CD14-positive monocyte (primary cell): Measurements from ENCODE around the gene WWC2. TPM values are rescaled to one million over a fixed set of nuclear protein-coding genes. Genes with fewer than 3 reads are reported as not detected.

Source experiments
- DNase-seq, 3 donors: peaks; one replicate each; pipeline ENCODE4 v3.0.0-alpha.2; 2011 to 2022
- H2AFZ ChIP-seq: 2 replicates; pipeline ENCODE4 v1.6.0; 2012; ENCODE audit warnings: mild to moderate bottlenecking, low read depth, low read length, inconsistent platforms; ENCODE audit not compliant: insufficient read depth, poor library complexity, severe bottlenecking
- H3K27ac ChIP-seq, 2 donors: 1 replicate in 1 of 2; 2 replicates in 1 of 2; pipeline ENCODE4 v1.5.1; 2012 to 2013; ENCODE audit warnings: low read length in 2 of 2, control low read depth in 1 of 2, inconsistent platforms in 1 of 2, low read depth in 1 of 2, mild to moderate bottlenecking in 1 of 2
- H3K27me3 ChIP-seq, 2 donors: one replicate each; pipeline versions ENCODE4 v1.6.0 to v1.6.1; 2011 to 2013; ENCODE audit warnings: low read length in 2 of 2; ENCODE audit not compliant: control insufficient read depth in 2 of 2, insufficient read depth in 2 of 2
- H3K36me3 ChIP-seq, 2 donors: replicated peaks in 1 of 2; 1 replicate in 1 of 2; 2 replicates in 1 of 2; pipeline versions ENCODE4 v1.5.1 to v1.6.1; 2012 to 2013; ENCODE audit warnings: low read length in 2 of 2, control low read depth in 1 of 2, inconsistent platforms in 1 of 2, mild to moderate bottlenecking in 1 of 2; ENCODE audit not compliant: insufficient read depth in 2 of 2, control insufficient read depth in 1 of 2
- H3K4me1 ChIP-seq, 2 donors: 1 replicate in 1 of 2; 2 replicates in 1 of 2; pipeline versions ENCODE4 v1.5.1 to v1.6.1; 2012 to 2013; ENCODE audit warnings: low read length in 2 of 2, control low read depth in 1 of 2, inconsistent platforms in 1 of 2, mild to moderate bottlenecking in 1 of 2, moderate library complexity in 1 of 2; ENCODE audit not compliant: insufficient read depth in 2 of 2, control insufficient read depth in 1 of 2
- H3K4me2 ChIP-seq: replicated peaks from 2 replicates; pipeline ENCODE3; 2012; ENCODE audit warnings: low read length, moderate library complexity, mild to moderate bottlenecking; ENCODE audit not compliant: poor library complexity, severe bottlenecking; ENCODE audit errors: extremely low read depth
- H3K4me3 ChIP-seq, 3 experiments: fragments of 200-600 bp in 1 of 3; sonication (generic) in 1 of 3; replicated peaks in 1 of 3; 1 replicate in 2 of 3; 2 replicates in 1 of 3; pipeline ENCODE4 v1.5.1; 2011 to 2013; ENCODE audit warnings: low read length in 3 of 3, mild to moderate bottlenecking in 3 of 3, control low read depth in 2 of 3, low read depth in 2 of 3, inconsistent platforms in 1 of 3, moderate library complexity in 1 of 3
- H3K79me2 ChIP-seq: 2 replicates; pipeline ENCODE4 v1.6.0; 2012; ENCODE audit warnings: mild to moderate bottlenecking, control low read depth, inconsistent platforms, low read length, moderate library complexity; ENCODE audit not compliant: insufficient read depth
- H3K9ac ChIP-seq: 2 replicates; pipeline ENCODE4 v1.6.0; 2017; ENCODE audit warnings: low read length, mild to moderate bottlenecking; ENCODE audit not compliant: insufficient read depth, poor library complexity, severe bottlenecking
- H3K9me3 ChIP-seq, 2 donors: replicated peaks in 1 of 2; 1 replicate in 1 of 2; 2 replicates in 1 of 2; pipeline versions ENCODE4 v1.5.1 to v1.6.1; 2012 to 2013; ENCODE audit warnings: low read length in 2 of 2, control low read depth in 1 of 2; ENCODE audit not compliant: control insufficient read depth in 1 of 2, insufficient read depth in 1 of 2
- H4K20me1 ChIP-seq: 2 replicates; pipeline ENCODE4 v1.6.0; 2012; ENCODE audit warnings: mild to moderate bottlenecking, low read length, control low read depth, moderate library complexity; ENCODE audit not compliant: insufficient read depth
- H3K27ac Mint-ChIP-seq, 7 donors: one replicate each; pipeline ENCODE4 v1.8.0; 2020; ENCODE audit warnings: mild to moderate bottlenecking in 7 of 7, mixed read lengths in 7 of 7, moderate library complexity in 6 of 7, inconsistent platforms in 2 of 7
- H3K27me3 Mint-ChIP-seq, 3 donors: one replicate each; pipeline ENCODE4 v1.8.0; 2021 to 2022; ENCODE audit warnings: low read depth in 3 of 3, mild to moderate bottlenecking in 3 of 3, mixed read lengths in 3 of 3, moderate library complexity in 3 of 3, inconsistent platforms in 1 of 3
- H3K36me3 Mint-ChIP-seq, 2 donors: one replicate each; pipeline ENCODE4 v1.8.0; 2020; ENCODE audit warnings: mixed read lengths in 2 of 2, inconsistent platforms in 1 of 2, mild to moderate bottlenecking in 1 of 2
- H3K4me1 Mint-ChIP-seq: one replicate; pipeline ENCODE4 v1.8.0; 2020; ENCODE audit warnings: mild to moderate bottlenecking, mixed read lengths
- H3K4me3 Mint-ChIP-seq, 2 donors: one replicate each; pipeline ENCODE4 v1.8.0; 2020; ENCODE audit warnings: mild to moderate bottlenecking in 2 of 2, mixed read lengths in 2 of 2, moderate library complexity in 1 of 2
- H3K9me3 Mint-ChIP-seq, 7 donors: one replicate each; pipeline ENCODE4 v1.8.0; 2020 to 2022; ENCODE audit warnings: mixed read lengths in 7 of 7, mild to moderate bottlenecking in 6 of 7, moderate library complexity in 6 of 7, inconsistent platforms in 2 of 7
- CTCF ChIP-seq: fragments of 200-600 bp; IDR thresholded peaks from one replicate; pipeline ENCODE4 v1.8.0; 2022; ENCODE audit warnings: antibody characterized with exemption, mild to moderate bottlenecking
- WGBS: methylation state at CpG from one replicate; pipeline ENCODE4 v1.1.5; 2013; ENCODE audit warnings: missing lambda C conversion rate; ENCODE audit not compliant: insufficient coverage; 5-methylcytosine and 5-hydroxymethylcytosine counted together
- intact Hi-C, 2 donors: fragments of 100-400 bp; cut with micrococcal nuclease; formaldehyde crosslinking; loops; one replicate each; pipeline versions ENCODE4 v1.15.0 to v1.15.1; 2023
- polyA plus RNA-seq, 3 donors: library from polyadenylated mRNA; depleted of rRNA in 1 of 3; unstranded in 2 of 3; stranded (reverse) in 1 of 3; fragments of 300-500 nt in 2 of 3; fragments of >200 nt in 1 of 3; fragmentation: Illumina TruSeq in 2 of 3; gene quantifications; 1 replicate in 2 of 3; 2 replicates in 1 of 3; pipeline ENCODE4 v1.2.3, GENCODE V29; 2012 to 2021

WWC2 gene
- polyA plus RNA-seq, 3 donors, result 1.9 to 3.8 (median 2.9) TPM

- H3K36me3 ChIP-seq, result no peaks in the 10 kb centered on the region
- no peaks in the 10 kb centered on the region for H3K27me3 Mint-ChIP-seq
- H3K9me3 ChIP-seq, result no peaks in the 10 kb centered on the region
- H3K4me3 Mint-ChIP-seq, result no peak overlapping the region
- no peaks in the 10 kb centered on the region for H3K27me3 ChIP-seq
- H3K9me3 Mint-ChIP-seq, result no peaks in the 10 kb centered on the region
- no peaks in the 10 kb centered on the region for H3K4me1 ChIP-seq
- H3K4me3 ChIP-seq, result no peak overlapping the region
- no peak overlapping the region for H2AFZ ChIP-seq
- no peaks in the 10 kb centered on the region for H4K20me1 ChIP-seq
- no peaks in the 10 kb centered on the region for H3K4me1 Mint-ChIP-seq
- no peak overlapping the region for H3K27ac Mint-ChIP-seq
- H3K4me2 ChIP-seq, result no peak overlapping the region
- intact Hi-C loops, result no loop called here
- WGBS, result 100% methylated on average over 1 of the region's 2 CpGs
- no peak overlapping the region for H3K27ac ChIP-seq
- no peaks in the 10 kb centered on the region for H3K36me3 Mint-ChIP-seq
- H3K9ac ChIP-seq, result no peak overlapping the region
- TF ChIP-seq CTCF, result no peak
- DNase-seq, result no peak
- H3K79me2 ChIP-seq, result no peaks in the 10 kb centered on the region
Measured at GRCh38 chr4:183177001-183177400, 77.9 kb downstream of the WWC2 start.

- H3K9me3 ChIP-seq, result no peaks in the 10 kb centered on the region
- H3K79me2 ChIP-seq, result no peaks in the 10 kb centered on the region
- H3K27ac Mint-ChIP-seq, result no peak overlapping the region
- no peaks in the 10 kb centered on the region for H4K20me1 ChIP-seq
- no peak overlapping the region for H3K9ac ChIP-seq
- intact Hi-C loops, result no loop called here
- no peaks in the 10 kb centered on the region for H3K36me3 Mint-ChIP-seq
- WGBS, result 0% methylated on average over 1 of the region's 3 CpGs
- DNase-seq, result no peak
- no peaks in the 10 kb centered on the region for H3K27me3 ChIP-seq
- no peaks in the 10 kb centered on the region for H3K9me3 Mint-ChIP-seq
- H3K4me3 Mint-ChIP-seq, result no peak overlapping the region
- no peak overlapping the region for H3K4me2 ChIP-seq
- no peak overlapping the region for H3K27ac ChIP-seq
- no peak for TF ChIP-seq CTCF
- no peak overlapping the region for H3K4me3 ChIP-seq
- no peak overlapping the region for H2AFZ ChIP-seq
- no peaks in the 10 kb centered on the region for H3K36me3 ChIP-seq
- peaks cover 1 to 3% of the 10 kb centered on the region in 2 donors for H3K4me1 ChIP-seq
- H3K4me1 Mint-ChIP-seq, result peaks cover 3% of the 10 kb centered on the region
- no peaks in the 10 kb centered on the region for H3K27me3 Mint-ChIP-seq
Measured at GRCh38 chr4:183178201-183178600, 79.1 kb downstream of the WWC2 start.
